Transverse colon (tissue), 4 donors: Measurements from ENCODE around the gene SEMA3A.

Source experiments
- EP300 ChIP-seq: sonication (generic); formaldehyde crosslinking; IDR thresholded peaks from one replicate; pipeline ENCODE4 v1.6.1; 2017; ENCODE audit warnings: antibody characterized with exemption, low read depth
- POLR2A ChIP-seq: fragments of 450-650 bp; IDR thresholded peaks from one replicate; pipeline ENCODE4 v1.6.1; 2016; ENCODE audit warnings: antibody characterized with exemption, mild to moderate bottlenecking, moderate library complexity
- POLR2AphosphoS5 ChIP-seq, 3 donors: sonication (generic); formaldehyde crosslinking; IDR thresholded peaks; one replicate each; pipeline ENCODE4 v1.6.1; 2016; ENCODE audit warnings: antibody characterized with exemption in 3 of 3
- TF ChIP-seq, protein P1 (sequence below), 5 experiments: fragments of 200-600 bp in 3 of 5; fragments of 450-650 bp in 2 of 5; sonication (generic) in 3 of 5; IDR thresholded peaks; 1 replicate in 2 of 5; 2 replicates in 3 of 5; pipeline ENCODE4 v1.5.1; 2016 to 2017; ENCODE audit warnings: antibody characterized with exemption in 5 of 5, inconsistent platforms in 3 of 5, mild to moderate bottlenecking in 2 of 5, moderate library complexity in 1 of 5

- TF ChIP-seq, protein P1, sequence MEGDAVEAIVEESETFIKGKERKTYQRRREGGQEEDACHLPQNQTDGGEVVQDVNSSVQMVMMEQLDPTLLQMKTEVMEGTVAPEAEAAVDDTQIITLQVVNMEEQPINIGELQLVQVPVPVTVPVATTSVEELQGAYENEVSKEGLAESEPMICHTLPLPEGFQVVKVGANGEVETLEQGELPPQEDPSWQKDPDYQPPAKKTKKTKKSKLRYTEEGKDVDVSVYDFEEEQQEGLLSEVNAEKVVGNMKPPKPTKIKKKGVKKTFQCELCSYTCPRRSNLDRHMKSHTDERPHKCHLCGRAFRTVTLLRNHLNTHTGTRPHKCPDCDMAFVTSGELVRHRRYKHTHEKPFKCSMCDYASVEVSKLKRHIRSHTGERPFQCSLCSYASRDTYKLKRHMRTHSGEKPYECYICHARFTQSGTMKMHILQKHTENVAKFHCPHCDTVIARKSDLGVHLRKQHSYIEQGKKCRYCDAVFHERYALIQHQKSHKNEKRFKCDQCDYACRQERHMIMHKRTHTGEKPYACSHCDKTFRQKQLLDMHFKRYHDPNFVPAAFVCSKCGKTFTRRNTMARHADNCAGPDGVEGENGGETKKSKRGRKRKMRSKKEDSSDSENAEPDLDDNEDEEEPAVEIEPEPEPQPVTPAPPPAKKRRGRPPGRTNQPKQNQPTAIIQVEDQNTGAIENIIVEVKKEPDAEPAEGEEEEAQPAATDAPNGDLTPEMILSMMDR (IDR thresholded peaks at IDR 0.05) = no peak
- TF ChIP-seq POLR2AphosphoS5 (IDR thresholded peaks at IDR 0.05) = no peak
- TF ChIP-seq POLR2A = no peak
- TF ChIP-seq EP300 = no peak
Measured at GRCh38 chr7:84154991-84155781, 39.4 kb downstream of the SEMA3A start.
